GM10266 (cell line): ENCODE results near the gene ALG8.

ENCODE experiments used
- DNase-seq: peaks from one replicate; pipeline ENCODE4 v3.0.0; 2012; ENCODE audit errors: extremely low spot score
- CTCF ChIP-seq: IDR thresholded peaks from 2 replicates; pipeline ENCODE4 v1.5.1; 2012; ENCODE audit warnings: mild to moderate bottlenecking, low read depth; ENCODE audit not compliant: control insufficient read depth, insufficient read depth; ENCODE audit errors: missing control alignments

ALG8 gene

GRCh38 chr11:78076733-78077403 lies 62.6 kb downstream of the ALG8 start:
- DNase-seq = no peak
- no peak for TF ChIP-seq CTCF

DNA sequence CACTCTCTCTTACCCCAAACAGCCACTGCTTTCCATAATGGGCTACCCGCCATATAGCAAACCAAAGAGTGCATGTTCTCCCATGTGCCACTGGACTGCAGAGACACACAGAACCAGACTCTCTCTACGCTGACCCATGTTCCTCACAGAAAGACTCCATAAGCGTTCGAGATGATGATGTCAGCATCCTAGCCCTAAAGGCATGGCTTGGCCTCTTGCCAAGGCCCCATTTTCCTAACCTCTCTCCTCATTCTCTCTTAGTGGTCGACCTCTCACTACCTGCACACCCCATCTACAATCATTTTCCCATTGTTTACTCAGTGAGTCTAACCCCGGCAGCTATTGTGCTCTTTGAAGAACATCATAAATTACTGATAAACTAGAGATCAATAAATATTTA lies 64.7 kb downstream of the ALG8 start:
- DNase-seq = no peak
- TF ChIP-seq CTCF = no peak

GRCh38 chr11:78072455-78072854 lies 67.0 kb downstream of the ALG8 start:
- DNase-seq = no peak
- no peak for TF ChIP-seq CTCF

GRCh38 chr11:78071717-78072116 lies 67.7 kb downstream of the ALG8 start:
- TF ChIP-seq CTCF = no peak
- no peak for DNase-seq

- DNase-seq = no peak
- TF ChIP-seq CTCF = no peak
Observed at GRCh38 chr11:78070621-78071020, 68.8 kb downstream of the ALG8 start.

- DNase-seq = no peak
- no peak for TF ChIP-seq CTCF
Observed at GRCh38 chr11:78069465-78069864, 70.0 kb downstream of the ALG8 start.

DNA sequence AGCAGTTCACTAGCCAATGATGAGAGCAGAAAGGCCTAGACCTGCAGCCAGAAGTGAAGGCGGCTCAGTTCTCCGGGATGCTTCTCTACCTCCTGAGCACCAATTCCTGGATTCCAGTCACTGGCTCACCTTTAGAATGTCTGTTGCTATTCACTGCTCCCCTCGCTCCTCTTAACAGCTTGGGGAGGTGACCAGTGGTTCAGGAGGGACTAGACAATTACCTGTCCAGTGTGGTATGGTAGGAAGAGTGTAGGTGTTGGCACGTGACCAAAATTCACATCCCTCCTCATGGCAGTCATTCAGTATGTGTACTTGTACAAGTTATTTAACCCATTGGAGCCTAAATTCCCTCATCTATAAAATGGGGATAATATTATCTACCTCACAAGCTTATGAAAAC lies 71.7 kb downstream of the ALG8 start:
- no peak for DNase-seq

More for the DNA sequence above, 71.7 kb downstream of the ALG8 start:
- TF ChIP-seq CTCF = no peak
